K562 (cell line): ENCODE results near the gene POLR2L. TPM values are rescaled to one million over a fixed set of nuclear protein-coding genes. Genes with fewer than 3 reads are reported as not detected.

Experiments
- ARHGAP35 ChIP-seq: fragments of 450-650 bp; IDR thresholded peaks from 2 replicates; pipeline ENCODE4 v1.6.1; 2018; ENCODE audit not compliant: partially characterized antibody
- CHD7 ChIP-seq: fragments of 200-600 bp; sonication (generic); IDR thresholded peaks from one replicate; pipeline ENCODE4 v1.6.1; 2012; ENCODE audit warnings: mild to moderate bottlenecking, low read depth, low read length, inconsistent platforms
- FOXP1 ChIP-seq: sonication (generic); formaldehyde crosslinking; IDR thresholded peaks from 2 replicates; pipeline ENCODE4 v1.8.0; 2022; ENCODE audit warnings: mild to moderate bottlenecking, missing genetic modification reagents
- HOXB6 ChIP-seq: fragments of 250-450 bp; sonication (Bioruptor Pico); IDR thresholded peaks from 2 replicates; pipeline ENCODE4 v1.5.1; 2022; ENCODE audit warnings: mild to moderate bottlenecking, borderline replicate concordance
- RBM34 ChIP-seq: fragments of 200-400 bp; formaldehyde crosslinking; IDR thresholded peaks from 2 replicates; pipeline ENCODE4 v1.6.1; 2018; ENCODE audit warnings: low read length, borderline replicate concordance; ENCODE audit not compliant: insufficient read depth
- TCFL5 ChIP-seq: fragments of 250-450 bp; sonication (Bioruptor Pico); conservative IDR thresholded peaks from 2 replicates; pipeline ENCODE4 v1.6.1; 2021; ENCODE audit warnings: mild to moderate bottlenecking, moderate library complexity, matching md5 sums
- UBTF ChIP-seq, 2 experiments: IDR thresholded peaks; 2 replicates each; pipeline ENCODE4 v1.6.1; 2012; ENCODE audit warnings: improper control_type of control experiment in 2 of 2, low read depth in 2 of 2, low read length in 2 of 2, borderline replicate concordance in 1 of 2
- ZNF197 ChIP-seq: fragments of 200-800 bp; sonication (Bioruptor generic); IDR thresholded peaks from 2 replicates; pipeline ENCODE4 v1.6.1; 2016; ENCODE audit warnings: low read depth, missing genetic modification characterization, missing compliant biosample characterization
- polyA plus RNA-seq, 8 experiments: library from polyadenylated mRNA; depleted of rRNA in 4 of 8; stranded (reverse) in 5 of 8; unstranded in 3 of 8; fragments of >200 nt; fragmentation: Nextera tagmentation in 2 of 8; fragmentation: Illumina TruSeq in 1 of 8; extraction: Ambion mirVana in 2 of 8; extraction: Trizol in 1 of 8; gene quantifications; 2 replicates each; pipeline versions ENCODE4 v1.2.1 to v1.2.3, GENCODE V29; 2011 to 2014; ENCODE audit warnings: inconsistent platforms in 1 of 8, missing spikeins in 1 of 8
- total RNA-seq, 7 experiments: library from RNA; depleted of rRNA in 6 of 7; stranded (reverse); fragments of >200 nt in 6 of 7; fragmentation: Illumina TruSeq in 2 of 7; extraction: Trizol in 2 of 7; gene quantifications; 2 replicates each; pipeline versions ENCODE4 v1.2.1 to v1.2.3, GENCODE V29; 2011 to 2021; ENCODE audit warnings: low replicate concordance in 1 of 7
- TF ChIP-seq, protein P1 (sequence below): fragments of 250-450 bp; sonication (Bioruptor Pico); IDR thresholded peaks from 2 replicates; pipeline ENCODE4 v1.5.0; 2021; ENCODE audit warnings: mild to moderate bottlenecking, borderline replicate concordance

The POLR2L gene
- total and polyA plus RNA-seq, 9 of the 15 experiments (the other 6 are each of a cell fraction or from before 2014, with no cell fraction given), result 38.3 to 688 (median 108) TPM

- TF ChIP-seq UBTF (IDR thresholded peaks at IDR 0.05; ENCODE audit: borderline replicate concordance in 1 of 2, low read depth in 2 of 2, low read length in 2 of 2) (no peak), HOXB6 (CRISPR knock-in tag) (no peak), ARHGAP35 (no peak), RBM34 (no peak), CHD7 (no peak), ZNF197 (CRISPR knock-in tag) (no peak), FOXP1 (no peak), TCFL5 (no peak)
- TF ChIP-seq, protein P1, sequence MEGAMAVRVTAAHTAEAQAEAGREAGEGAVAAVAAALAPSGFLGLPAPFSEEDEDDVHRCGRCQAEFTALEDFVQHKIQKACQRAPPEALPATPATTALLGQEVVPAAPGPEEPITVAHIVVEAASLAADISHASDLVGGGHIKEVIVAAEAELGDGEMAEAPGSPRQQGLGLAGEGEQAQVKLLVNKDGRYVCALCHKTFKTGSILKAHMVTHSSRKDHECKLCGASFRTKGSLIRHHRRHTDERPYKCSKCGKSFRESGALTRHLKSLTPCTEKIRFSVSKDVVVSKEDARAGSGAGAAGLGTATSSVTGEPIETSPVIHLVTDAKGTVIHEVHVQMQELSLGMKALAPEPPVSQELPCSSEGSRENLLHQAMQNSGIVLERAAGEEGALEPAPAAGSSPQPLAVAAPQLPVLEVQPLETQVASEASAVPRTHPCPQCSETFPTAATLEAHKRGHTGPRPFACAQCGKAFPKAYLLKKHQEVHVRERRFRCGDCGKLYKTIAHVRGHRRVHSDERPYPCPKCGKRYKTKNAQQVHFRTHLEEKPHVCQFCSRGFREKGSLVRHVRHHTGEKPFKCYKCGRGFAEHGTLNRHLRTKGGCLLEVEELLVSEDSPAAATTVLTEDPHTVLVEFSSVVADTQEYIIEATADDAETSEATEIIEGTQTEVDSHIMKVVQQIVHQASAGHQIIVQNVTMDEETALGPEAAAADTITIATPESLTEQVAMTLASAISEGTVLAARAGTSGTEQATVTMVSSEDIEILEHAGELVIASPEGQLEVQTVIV (CRISPR knock-in tag), result no peak
These were observed 7.7 kb downstream of the POLR2L start (continued) for GRCh38 chr11:834371-835316.
